Pancreas (tissue), 10 donors: Measurements from ENCODE around the gene NAPG. TPM values are rescaled to one million over a fixed set of nuclear protein-coding genes. Genes with fewer than 3 reads are reported as not detected.

ENCODE experiments used
- ATAC-seq, 4 donors: fragments of 200-7000 bp; cut with Tn5 transposase; one replicate each; pipeline versions ENCODE4 v1.8.0 to v1.9.1; 2020; ENCODE audit warnings: mild to moderate bottlenecking in 4 of 4, moderate library complexity in 4 of 4
- DNase-seq, 6 donors: peaks; one replicate each; pipeline ENCODE4 v3.0.0-alpha.2; 2020
- FAIRE-seq: peaks from 2 replicates; lab custom pipeline; 2012; peaks lifted over from hg19 to GRCh38; lab: Jason Lieb, UNC
- H3K27ac ChIP-seq, 4 donors: fragments of 200-600 bp; sonication (generic); 1 replicate in 3 of 4; 2 replicates in 1 of 4; pipeline versions ENCODE4 v1.5.0 to v1.8.0; 2020
- H3K27me3 ChIP-seq, 4 donors: fragments of 200-600 bp; one replicate each; pipeline ENCODE4 v1.8.0; 2021
- H3K36me3 ChIP-seq, 3 donors: fragments of 200-600 bp; sonication (generic) in 1 of 3; one replicate each; pipeline versions ENCODE4 v1.5.0 to v1.8.0; 2020 to 2021
- H3K4me1 ChIP-seq, 3 donors: fragments of 200-600 bp; one replicate each; pipeline ENCODE4 v1.8.0; 2021
- H3K4me3 ChIP-seq, 4 donors: fragments of 200-600 bp; sonication (generic) in 2 of 4; one replicate each; pipeline versions ENCODE4 v1.5.0 to v1.8.0; 2020 to 2021
- H3K9me3 ChIP-seq, 4 donors: fragments of 200-600 bp; one replicate each; pipeline ENCODE4 v1.8.0; 2021
- WGBS, 2 donors: extraction: QIAGEN DNeasy Blood & Tissue Kit; methylation state at CpG; one replicate each; pipeline ENCODE4 v1.1.7; 2013; 5-methylcytosine and 5-hydroxymethylcytosine counted together
- intact Hi-C, 3 donors: fragments of 100-400 bp; cut with DNase I; formaldehyde crosslinking; loops; one replicate each; pipeline versions ENCODE4 v1.11.1 to v1.14.2; 2022
- polyA plus RNA-seq, 2 donors: library from polyadenylated mRNA; stranded (reverse); fragments of 200-250 nt; gene quantifications; one replicate each; pipeline ENCODE4 v1.2.3, GENCODE V29; 2013
- total RNA-seq, 6 donors: library from RNA; stranded (reverse); fragmentation: NEBNext Ultra II Directional in 4 of 6; extraction: Animal tissue kit (Norgen Biotek cat#: 25700) in 4 of 6; gene quantifications; one replicate each; pipeline versions ENCODE4 v1.2.1 to v1.2.4, GENCODE V29; 2021 to 2023
- TF ChIP-seq, protein P1 (sequence below), 4 donors: fragments of 200-600 bp; sonication (generic) in 3 of 4; IDR thresholded peaks; one replicate each; pipeline versions ENCODE4 v1.5.0 to v1.8.0; 2021; ENCODE audit warnings: antibody characterized with exemption in 4 of 4
- donor health status: healthy with polysubstance abuse.
- donor health status: DM: no; HTN: no; CAD: no; lungs with moderate emphysema.
- donor health status: DM: no; HTN: no; CAD: no.
- donor health status: control.
- donor health status: control.
- donor health status: Bipolar disorder and iron deficiency.
- donor health status: DM: yes; HTN: yes; CAD: no.
- donor health status: DM: no; HTN: no; CAD: no.
- donor health status: DM: no; HTN: no; CAD: no.
- donor health status: DM: yes; HTN: yes; CAD: no.

Gene NAPG
- total and polyA plus RNA-seq, 8 donors: 7.1 to 21.2 (median 14.8) TPM

DNA sequence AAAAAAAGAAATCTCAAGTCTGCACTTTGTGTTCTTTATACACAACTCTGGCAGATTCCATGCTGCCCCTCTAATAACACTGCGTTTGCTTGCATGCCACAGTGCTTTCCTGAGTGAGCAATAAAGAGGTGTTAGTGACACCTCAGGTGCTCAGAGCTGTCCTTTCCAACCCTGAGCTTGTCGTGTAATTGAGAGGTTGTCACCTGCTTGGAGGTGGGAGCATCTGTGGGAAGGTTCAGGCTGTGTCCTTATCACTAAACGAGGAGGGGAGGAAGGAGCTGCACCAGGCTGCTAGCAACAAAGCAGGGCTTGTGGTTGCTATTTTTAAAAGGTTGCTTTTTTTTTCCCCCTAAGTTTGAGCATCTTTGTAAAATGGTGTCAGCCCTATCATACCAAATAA lies 39.5 kb upstream of the NAPG start:
- Histone ChIP-seq H3K4me3 (no peak overlapping the region), H3K27ac (no peak overlapping the region), H3K4me1 (peaks cover 0 to 3% (median 0%) of the 10 kb centered on the region in 3 donors), H3K27me3 (no peaks in the 10 kb centered on the region), H3K36me3 (peaks cover 0 to 6% (median 0%) of the 10 kb centered on the region in 3 donors), H3K9me3 (no peaks in the 10 kb centered on the region)
- ATAC-seq (no peak), FAIRE-seq (no peak), DNase-seq (no peak)
- WGBS, 2 donors: 44 to 50% methylated on average over 3 of the region's 3 CpGs
- TF ChIP-seq, protein P1, sequence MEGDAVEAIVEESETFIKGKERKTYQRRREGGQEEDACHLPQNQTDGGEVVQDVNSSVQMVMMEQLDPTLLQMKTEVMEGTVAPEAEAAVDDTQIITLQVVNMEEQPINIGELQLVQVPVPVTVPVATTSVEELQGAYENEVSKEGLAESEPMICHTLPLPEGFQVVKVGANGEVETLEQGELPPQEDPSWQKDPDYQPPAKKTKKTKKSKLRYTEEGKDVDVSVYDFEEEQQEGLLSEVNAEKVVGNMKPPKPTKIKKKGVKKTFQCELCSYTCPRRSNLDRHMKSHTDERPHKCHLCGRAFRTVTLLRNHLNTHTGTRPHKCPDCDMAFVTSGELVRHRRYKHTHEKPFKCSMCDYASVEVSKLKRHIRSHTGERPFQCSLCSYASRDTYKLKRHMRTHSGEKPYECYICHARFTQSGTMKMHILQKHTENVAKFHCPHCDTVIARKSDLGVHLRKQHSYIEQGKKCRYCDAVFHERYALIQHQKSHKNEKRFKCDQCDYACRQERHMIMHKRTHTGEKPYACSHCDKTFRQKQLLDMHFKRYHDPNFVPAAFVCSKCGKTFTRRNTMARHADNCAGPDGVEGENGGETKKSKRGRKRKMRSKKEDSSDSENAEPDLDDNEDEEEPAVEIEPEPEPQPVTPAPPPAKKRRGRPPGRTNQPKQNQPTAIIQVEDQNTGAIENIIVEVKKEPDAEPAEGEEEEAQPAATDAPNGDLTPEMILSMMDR (IDR thresholded peaks at IDR 0.05): no peak
- intact Hi-C loops: no loop called here

DNA sequence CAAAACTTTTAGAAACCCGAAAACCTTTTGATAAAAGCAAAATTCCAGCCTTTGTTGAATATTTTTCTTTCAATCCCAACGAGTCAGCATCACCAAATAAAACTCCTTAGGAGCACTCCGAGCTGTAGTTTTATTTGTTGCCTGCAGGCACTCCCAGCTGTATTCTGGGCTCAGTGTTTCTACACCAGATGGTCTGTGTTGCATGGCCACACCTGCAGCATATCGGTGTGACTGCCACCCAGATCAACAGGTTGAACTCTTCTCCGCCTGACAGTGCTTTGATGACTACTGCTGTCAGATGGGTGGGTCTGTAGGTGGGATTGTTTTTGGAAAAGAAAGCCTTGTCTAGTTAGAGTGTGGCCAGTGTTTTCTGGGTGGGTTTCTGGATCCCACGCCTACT lies 38.7 kb upstream of the NAPG start:
- Histone ChIP-seq H3K4me3 (no peak overlapping the region), H3K27ac (no peak overlapping the region), H3K36me3 (peaks cover 0 to 6% (median 0%) of the 10 kb centered on the region in 3 donors), H3K27me3 (no peaks in the 10 kb centered on the region), H3K4me1 (peaks cover 0 to 3% (median 0%) of the 10 kb centered on the region in 3 donors), H3K9me3 (no peaks in the 10 kb centered on the region)
- no peak for FAIRE-seq
- ATAC-seq: no peak
- 82 to 85% methylated on average over 6 of the region's 6 CpGs for WGBS, 2 donors
- intact Hi-C loops: no loop called here
- no peak for DNase-seq
- TF ChIP-seq, protein P1 (IDR thresholded peaks at IDR 0.05): no peak

DNA sequence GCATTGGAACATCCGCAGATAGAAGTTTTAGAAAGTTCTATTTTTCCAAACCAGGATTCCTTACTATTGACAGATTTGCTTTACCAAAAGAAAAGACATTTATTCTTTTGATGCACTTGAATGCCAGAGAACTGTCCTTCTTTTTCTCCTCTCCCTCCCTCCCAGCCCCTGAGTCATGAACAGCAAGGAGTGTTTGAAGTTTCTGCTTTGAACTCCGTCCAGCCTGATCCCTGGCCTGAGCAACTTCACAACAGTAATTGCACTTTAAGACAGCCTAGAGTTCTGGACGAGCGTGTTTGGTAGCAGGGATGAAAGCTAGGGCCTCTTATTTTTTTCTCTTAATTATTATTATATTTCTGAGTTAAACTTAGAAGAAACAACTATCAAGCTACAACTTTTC lies 37.8 kb upstream of the NAPG start:
- FAIRE-seq (no peak), ATAC-seq (peak in 1 of 4 donors; percentile 20), DNase-seq (no peak)
- Histone ChIP-seq H3K36me3 (peaks cover 0 to 6% (median 0%) of the 10 kb centered on the region in 3 donors), H3K4me3 (no peak overlapping the region), H3K27me3 (no peaks in the 10 kb centered on the region), H3K4me1 (no peaks in the 10 kb centered on the region), H3K9me3 (no peaks in the 10 kb centered on the region), H3K27ac (no peak overlapping the region)
- WGBS, 2 donors: 73 to 77% methylated on average over 4 of the region's 4 CpGs
- intact Hi-C loops: no loop called here
- TF ChIP-seq, protein P1 (IDR thresholded peaks at IDR 0.05): no peak

DNA sequence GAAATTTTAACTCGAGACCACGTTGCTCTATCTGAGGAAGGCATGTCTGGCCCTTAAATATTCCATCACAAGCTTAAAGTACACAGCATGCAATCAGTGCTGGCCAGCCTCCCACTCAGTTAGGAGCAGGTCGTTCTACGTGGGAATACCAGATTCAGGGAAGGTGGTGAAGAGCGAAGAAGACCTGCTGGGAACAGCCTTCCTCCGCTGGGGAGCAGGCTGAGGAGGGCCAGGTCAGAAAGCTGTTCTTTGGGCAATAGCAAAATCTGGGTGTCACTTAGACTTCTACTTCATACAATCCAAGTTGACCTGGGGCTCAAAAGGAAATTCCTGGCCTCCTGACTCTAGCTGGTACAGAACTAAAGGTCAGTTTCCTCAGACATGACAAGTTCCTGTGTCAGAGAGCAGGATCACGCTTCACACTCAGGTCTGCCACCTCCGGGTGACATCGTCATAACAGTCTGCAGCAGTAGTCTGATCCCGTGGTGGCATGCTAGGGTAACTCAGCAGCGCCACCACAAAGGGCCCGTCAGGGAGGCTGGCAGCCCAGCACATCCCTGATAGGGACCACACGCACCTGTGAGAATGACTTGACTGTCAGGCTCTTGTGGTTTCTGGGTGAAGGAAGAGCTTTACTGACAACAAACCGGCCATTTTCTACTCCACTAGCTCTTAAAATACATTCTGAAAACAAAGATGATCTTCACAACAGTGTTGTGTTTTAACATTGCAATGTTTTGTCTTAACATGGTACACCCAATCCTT lies 35.2 kb upstream of the NAPG start:
- no peak overlapping the region for H3K27ac ChIP-seq
- no peaks in the 10 kb centered on the region for H3K27me3 ChIP-seq
- peaks cover 0 to 6% (median 0%) of the 10 kb centered on the region in 3 donors for H3K36me3 ChIP-seq
- DNase-seq: no peak
- WGBS, 2 donors: 77 to 85% methylated on average over 14 of the region's 14 CpGs
- H3K4me3 ChIP-seq: no peak overlapping the region
- no peak for FAIRE-seq
- H3K4me1 ChIP-seq: no peaks in the 10 kb centered on the region
- H3K9me3 ChIP-seq: no peaks in the 10 kb centered on the region
- intact Hi-C loops: no loop called here
- ATAC-seq: peak in 3 of 4 donors; percentile 61 to 77 (median 71)
- TF ChIP-seq, protein P1 (IDR thresholded peaks at IDR 0.05): no peak

DNA sequence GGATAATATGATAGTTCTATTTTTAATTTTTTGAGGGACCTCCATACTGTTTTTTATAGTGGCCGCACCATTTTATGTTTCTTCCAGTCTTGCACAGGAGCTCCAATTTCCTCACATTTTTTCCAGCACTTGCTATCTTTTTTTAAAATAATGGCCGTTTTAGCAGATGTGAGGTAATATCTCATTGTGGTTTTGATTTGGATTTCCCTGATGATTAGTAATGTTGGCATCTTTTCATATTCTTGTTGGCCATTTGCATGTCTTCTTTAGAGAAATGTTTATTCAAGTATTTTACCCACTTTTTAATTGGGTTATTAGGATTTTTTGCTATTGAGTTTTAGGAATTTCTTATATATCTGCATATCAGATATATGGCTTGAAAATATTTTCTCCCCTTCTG lies 29.9 kb upstream of the NAPG start:
- no peaks in the 10 kb centered on the region for H3K36me3 ChIP-seq
- TF ChIP-seq, protein P1 (IDR thresholded peaks at IDR 0.05): no peak
- no peaks in the 10 kb centered on the region for H3K4me1 ChIP-seq
- H3K9me3 ChIP-seq: no peaks in the 10 kb centered on the region
- no peak for DNase-seq
- intact Hi-C loops: no loop called here
- no peak overlapping the region for H3K4me3 ChIP-seq
- no peak for ATAC-seq
- no peak for FAIRE-seq
- H3K27me3 ChIP-seq: no peaks in the 10 kb centered on the region
- 68 to 70% methylated on average over 2 of the region's 2 CpGs for WGBS, 2 donors
- no peak overlapping the region for H3K27ac ChIP-seq
